GM21447 (cell line): ENCODE results near the gene DNAAF8.

ENCODE experiments used
- ATAC-seq: cut with Tn5 transposase; IDR thresholded peaks from one replicate; pipeline ENCODE4 v1.9.1; 2021; ENCODE audit not compliant: unreplicated experiment

The DNAAF8 gene

DNA sequence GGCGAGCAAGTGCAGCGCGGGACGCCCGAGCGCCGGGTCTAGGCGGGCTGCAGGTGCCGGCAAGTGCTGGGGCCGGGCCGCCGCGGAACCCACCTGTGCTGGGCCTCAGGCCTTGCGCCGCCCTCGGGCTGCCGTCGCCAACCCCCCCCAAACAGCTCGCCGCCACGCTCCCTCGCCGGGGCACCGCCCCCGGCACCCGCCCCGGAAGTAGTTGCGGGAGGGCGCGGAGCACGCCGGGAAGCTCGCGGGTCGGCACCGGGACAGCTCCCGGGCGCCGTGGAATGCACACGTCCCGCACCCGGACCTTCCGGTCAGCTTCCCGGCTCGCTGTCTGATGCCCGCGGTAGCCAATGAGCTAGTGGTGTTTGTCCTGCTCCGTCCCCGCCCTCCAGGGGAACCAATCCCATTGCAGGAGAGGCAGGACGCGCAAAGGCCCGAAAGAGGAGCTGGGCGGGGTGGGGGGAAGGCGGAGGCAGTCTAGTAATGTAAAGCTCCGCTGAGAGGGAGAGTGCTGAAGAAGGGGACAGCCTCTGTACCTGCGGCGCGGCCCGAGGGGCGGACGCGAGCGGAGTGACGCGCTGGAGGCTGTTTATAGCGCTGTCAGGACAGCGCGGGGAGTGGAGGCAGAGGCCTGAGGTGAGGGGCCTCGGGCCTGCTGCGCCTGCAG lies at the start of gene DNAAF8, which contains the start of gene ANKS3:
DNAAF8 (plus strand) TSS at position 475 of the 667 bp plus-strand sequence. CDS start 1,978 bp downstream, outside the sequence.
ANKS3 (minus strand) TSS at position 209 of the 667 bp plus-strand sequence. CDS start 4,122 bp downstream, outside the sequence.
- ATAC-seq: peak; percentile 70

DNA sequence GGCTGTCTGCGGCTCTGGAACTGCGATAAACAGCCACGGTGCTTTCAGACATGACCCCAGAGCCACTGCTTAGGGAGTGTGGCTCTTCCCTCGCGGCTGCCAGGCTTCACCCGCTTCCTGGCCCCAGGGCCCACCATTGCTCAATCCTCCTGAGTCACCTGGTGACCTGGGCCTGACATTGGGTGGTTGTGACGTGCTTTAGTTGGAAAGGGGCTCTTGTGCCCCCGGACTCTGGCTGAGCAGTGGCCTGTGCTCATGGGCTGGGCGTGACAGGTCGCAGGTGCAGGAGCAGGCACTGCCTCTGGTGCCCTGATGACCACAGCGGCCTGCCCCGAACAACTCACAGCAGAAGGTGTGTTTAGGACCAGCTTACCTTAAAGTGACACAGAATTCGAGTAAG lies 49.6 kb upstream of the DNAAF8 start:
- ATAC-seq: no peak

DNA sequence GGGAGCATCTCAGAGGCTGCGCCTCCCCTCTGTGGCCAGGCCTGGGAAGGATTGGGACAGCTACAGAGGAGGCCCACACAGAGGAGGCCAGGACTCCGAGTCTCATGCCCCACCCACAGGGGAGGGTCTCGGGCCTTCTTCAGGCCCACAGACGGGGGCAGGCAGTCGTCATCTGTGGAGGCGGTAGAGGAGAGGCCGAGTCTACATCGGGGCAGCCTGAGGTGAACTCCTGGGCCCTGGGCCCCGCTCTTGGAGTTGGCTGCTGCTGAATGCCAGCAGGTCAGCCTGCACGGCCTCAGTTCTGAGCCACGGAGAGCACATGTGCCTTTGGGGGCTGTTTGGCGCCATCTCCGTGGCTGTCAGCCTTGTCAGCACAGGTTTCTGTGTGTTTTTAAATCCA lies 49.0 kb upstream of the DNAAF8 start:
- ATAC-seq: no peak

DNA sequence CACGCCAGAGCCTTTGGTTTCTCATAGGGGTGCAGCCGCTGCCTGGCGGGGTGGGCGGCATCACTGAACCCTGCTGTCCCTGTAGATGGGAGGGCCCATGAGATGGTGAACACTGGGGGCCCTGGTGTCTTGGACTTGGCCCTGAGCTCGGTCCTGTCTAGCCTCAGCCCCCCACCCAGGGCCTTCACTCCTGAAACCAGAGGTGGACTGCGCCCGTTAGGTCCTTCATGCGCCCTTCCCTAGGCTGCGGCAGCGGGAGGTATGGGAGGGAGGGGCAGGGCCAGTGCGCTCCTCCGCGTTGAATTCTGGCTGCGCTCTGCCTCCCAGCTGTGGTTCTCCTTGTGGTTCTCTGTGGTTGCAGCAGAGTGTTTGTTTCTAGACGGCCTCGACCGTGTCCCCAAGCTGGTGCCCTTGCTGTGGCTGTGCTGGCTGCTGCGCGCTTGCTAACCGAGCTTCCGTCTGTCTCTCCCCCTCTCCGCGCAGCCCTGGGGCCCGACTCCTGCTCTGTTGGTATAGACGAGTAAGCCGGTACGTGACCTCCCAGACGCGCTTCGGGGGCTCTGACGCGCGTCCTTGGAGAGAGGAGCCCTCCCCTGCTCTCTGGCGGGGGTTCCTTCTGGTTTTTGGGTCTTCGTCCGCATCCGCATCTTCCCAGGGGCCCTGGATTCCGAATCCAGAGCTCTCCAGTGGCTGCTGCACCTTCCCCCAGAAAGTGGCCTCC lies 48.4 kb upstream of the DNAAF8 start:
- ATAC-seq: no peak

DNA sequence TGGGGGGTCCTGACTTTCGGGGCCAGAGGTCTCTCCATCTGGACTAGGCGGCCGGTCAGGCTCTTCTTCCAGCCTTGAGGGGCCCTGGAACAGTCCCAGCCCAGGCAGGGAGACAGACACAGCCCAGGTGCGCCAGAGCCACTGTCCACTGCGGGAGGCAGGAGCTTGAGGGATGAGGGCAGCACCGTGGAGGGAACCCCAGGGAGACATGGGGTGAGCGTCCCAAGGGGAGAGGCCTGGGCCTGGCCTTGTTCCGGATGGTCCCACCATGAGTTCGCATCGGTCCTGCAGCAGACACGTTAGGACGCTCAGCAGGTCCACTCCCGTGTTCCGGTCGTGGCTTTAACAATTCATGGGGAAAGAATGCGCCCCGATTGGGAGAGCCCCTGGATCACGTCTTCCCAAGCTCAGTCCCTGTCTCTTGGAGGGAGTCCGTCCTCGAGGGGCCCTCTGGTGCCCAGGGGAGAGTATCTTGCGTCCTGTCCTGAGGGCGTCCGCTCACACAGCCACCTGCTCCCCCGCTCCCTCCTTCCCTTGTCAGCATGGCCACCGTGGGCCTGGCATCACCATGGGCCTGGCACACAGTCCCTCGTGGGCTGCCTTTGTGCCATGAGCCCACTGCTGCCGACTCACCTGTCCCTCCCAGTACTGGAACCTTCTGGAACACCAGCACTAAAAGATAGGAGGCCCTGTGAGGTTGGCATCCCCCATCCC lies 47.7 kb upstream of the DNAAF8 start:
- ATAC-seq: no peak

DNA sequence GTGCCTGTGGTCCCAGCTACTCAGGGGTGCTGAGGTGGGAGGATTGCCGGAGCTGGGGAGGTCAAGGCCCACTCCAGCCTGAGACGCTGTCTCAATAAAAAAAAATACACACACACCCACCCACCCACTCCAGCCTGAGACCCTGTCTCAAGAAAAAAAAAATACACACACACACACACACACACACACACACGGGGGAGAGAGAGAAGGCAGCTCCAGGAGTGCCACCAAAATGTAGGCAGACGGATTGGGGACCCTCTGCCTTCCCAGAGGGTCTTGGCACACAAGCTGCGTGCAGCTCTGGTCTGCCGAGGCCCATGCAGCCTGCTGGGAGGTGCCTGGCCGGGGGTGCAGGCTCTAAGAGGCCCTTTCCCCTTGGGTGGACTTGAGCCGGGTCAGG lies 46.9 kb upstream of the DNAAF8 start:
- ATAC-seq: no peak

DNA sequence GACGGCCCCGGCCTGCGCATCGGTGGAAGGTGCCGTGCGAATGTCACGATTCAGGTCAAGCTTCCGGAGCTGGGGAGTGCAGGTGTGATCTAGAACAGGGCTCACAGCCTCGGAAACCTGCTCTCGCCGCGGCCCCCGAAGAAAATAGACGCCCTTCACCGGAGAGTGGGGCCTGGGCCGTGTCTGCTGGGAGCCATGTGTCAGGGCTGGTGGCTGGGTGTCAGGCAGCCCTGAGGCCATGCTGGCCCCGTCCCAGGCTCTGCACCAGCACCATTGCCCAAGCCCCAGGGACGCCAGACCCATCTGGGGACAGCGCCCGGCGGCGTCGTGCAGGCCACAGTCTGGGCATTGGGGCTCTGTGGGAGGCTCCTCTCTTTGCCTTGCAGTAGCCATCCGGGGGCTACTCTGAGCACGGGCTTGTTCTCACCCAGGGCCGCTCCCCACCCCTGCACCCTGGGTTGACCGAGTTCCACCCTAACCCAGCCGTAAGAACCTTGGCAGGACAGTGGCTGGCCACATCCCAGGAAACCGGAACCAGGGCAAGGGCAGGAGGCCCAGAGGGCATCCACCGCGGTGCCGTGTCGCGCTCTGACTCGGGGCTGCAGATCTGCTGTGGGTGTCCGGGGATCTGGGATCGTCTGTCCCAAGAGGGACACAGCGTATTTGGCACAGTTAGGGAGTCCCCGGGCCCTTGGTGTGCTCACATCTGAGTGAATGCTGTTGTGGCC lies 46.2 kb upstream of the DNAAF8 start:
- ATAC-seq: no peak

DNA sequence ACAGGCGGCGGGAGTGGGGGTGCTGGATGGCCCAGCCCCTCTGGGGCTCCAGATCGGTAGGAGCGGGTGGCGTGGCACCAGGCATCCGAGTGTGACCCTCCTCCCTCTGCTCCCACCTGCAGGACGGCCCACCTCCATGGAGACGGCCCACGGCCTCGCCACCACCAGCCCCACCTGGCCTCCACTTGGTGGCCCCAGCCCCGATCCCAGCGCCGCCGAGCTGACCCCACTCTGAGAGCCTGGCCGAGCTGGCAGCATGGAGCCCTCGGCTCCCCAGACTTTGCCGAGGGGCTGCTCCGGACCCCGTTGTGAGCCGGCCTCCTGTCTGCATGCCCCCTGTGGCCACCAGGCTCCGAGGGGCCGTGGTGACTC lies 45.7 kb upstream of the DNAAF8 start:
- ATAC-seq: no peak

DNA sequence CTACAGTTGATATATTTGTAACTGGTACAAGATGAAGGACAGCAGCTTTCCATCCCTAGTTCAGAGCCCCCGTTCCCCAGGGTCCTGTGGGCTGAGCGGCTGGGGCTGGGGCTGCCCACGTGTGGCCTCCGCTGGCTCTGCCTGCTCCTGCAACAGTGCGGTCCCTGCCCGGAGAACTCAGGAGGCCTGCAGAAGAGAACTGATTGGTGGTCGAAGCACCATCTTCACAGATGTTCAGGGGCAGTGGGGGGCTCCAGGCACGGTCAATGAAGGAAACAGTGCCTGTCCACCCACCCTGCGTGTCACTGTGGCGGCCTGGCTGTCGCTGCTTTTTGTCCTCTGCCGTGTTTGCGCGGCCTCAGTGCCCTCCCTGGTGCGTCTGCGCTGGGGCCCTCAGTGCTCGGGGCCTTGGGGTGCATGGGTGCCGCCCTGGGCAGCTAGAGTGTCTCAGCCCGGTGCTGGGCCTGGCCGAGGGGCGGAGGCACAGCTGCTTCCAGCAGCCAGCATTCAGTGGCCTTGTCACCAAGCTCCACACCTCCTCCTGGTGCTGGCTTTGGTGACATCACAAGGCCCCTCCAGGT lies 45.2 kb upstream of the DNAAF8 start:
- no peak for ATAC-seq

DNA sequence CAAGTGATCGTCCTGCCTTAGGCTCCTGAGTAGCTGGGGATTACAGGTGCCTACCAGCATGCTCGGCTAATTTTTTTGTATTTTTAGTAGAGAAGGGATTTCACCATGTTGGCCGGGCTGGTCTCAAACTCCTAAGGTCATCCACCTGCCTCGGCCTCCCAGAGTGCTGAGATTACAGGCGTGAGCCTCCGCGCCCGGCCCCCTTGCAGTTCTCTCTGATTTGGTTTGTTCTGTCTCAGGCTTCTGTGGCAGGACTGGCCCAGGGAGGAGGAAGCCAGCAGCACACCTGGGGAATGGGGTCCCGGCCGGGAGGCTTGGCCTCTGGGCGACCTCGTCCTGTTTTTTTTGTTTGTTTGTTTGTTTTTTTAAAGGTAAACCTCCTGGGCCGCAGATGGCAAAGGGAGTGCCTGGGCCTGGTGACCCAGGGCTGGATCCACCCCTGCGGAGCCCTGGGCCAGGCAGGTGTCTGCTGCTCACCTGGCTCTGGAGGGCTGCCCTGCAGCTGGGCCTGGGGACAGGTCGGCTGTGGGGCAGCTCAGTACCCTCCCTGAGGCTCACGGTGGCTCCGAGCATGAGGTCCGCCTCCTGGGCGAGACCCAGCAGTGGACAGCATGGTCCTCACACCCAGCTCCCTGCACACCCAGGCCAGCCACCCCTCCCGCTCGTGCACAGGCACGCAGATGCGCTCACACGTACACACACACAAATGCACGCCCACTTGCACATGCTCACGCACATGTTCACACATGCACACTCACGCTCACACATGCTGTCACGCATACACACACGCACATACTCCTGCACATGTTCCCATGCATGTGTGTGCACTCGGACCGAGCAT lies 44.3 kb upstream of the DNAAF8 start:
- no peak for ATAC-seq

DNA sequence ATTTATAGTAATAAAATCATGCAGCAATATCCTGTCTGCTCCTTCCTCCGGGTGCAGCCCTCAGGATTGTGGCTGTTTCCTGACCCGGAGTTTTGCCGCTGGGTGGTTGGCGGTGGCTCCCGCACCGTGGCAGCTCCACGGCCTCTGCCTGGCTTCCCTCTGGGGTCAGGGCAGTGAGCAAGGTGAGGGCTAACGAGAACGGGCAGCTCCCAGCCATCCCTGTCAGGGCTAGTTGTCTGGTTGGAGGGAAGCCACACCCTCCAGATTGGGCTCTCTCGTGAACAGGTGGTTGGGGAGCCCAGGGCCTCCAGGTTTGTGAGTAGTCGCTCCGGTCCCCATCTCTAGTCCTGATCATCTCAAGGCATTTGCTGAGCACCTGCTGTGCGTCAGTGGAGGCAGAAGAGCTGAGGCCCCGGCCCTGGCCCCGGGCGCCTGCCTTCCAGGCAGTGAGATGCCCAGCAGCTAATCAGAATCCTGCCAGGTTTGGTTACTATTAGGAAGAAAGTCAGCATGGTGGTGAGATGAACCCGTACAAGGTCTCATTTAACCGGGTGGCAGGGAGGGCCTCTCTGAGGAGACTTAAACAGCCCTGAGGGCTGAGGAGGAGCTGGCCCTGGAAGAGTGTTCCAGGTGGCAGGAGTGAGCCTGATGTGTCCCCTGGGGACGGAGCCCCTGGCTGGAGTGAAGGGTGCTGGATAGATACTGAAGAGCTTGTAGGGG lies 43.2 kb upstream of the DNAAF8 start:
- no peak for ATAC-seq

DNA sequence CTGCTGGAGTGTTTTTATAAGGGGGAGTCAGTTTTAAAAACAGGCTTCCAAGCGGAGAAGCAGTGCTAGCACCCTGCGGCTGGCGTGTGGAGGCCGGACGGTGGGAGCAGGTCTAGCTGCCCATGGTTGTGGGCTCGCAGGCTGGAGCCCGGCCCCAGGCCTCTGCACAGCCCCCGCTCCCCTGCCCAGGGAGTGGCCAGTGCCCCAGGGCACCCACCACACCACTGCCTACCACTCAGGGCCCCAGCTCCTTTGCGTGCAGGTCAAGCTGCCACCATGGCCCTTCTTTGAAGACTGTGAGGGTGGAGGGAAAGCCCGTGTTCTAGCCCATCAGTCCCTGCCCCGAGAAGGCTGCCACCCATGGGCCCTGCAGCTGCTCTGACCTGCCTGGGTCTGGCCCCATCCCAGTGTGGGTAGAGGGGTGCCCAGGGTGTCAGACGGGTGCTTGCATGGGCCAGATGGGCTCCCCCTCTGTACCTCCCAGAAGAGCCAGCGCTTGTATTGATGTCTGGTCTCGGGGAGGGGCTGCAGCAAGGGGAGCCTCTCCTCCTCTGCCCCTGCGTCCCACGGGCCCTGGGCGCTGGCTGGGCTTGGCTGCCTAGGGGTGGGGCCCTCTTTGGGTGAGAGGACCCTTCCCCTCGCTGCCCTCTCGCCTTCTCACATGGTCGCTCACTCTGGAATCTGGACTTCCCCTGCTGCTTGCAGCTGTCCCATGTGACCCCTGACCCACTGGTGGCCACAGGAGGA lies 42.5 kb upstream of the DNAAF8 start:
- no peak for ATAC-seq

DNA sequence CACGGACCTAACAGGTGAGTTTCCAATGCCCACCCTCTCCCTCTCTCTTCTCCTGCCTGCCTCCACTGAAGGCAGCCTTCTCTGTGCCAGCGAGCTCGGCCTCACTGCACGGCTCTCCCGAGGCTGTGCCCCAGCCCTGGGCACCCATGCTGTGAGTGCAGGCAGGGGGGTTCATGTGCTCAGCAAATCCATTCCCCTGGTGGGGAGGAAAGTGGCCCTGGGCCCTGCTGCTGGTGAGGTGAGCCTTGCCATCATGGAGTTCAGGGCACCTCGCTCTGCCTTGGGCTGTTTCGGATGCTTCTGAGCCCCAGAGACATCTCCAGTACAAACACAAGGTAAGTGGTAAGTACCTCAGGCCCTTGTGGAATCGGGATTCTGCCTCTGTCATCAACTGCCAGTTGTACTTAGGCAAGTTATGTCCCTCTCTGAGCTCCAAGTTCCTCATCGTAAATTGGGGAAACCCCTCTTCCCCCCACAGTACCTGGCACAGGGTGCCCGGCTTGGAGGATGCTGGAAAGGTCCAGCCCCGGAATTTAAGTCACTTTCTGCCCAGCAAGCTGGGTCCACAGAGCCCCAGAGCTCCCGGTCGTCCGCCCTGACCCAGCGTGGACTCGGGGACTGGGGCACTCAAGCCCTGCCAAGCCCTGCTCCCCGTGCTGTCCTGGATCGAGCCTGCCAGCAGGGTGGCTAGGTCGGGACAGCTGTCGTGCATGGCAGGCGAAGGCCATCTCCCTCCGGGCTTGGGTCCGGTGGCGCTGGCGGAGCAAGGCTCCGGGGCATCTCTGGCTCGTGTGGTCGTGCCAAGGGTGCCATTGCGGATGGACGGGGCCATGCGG lies 41.7 kb upstream of the DNAAF8 start:
- ATAC-seq: peak; percentile 17

DNA sequence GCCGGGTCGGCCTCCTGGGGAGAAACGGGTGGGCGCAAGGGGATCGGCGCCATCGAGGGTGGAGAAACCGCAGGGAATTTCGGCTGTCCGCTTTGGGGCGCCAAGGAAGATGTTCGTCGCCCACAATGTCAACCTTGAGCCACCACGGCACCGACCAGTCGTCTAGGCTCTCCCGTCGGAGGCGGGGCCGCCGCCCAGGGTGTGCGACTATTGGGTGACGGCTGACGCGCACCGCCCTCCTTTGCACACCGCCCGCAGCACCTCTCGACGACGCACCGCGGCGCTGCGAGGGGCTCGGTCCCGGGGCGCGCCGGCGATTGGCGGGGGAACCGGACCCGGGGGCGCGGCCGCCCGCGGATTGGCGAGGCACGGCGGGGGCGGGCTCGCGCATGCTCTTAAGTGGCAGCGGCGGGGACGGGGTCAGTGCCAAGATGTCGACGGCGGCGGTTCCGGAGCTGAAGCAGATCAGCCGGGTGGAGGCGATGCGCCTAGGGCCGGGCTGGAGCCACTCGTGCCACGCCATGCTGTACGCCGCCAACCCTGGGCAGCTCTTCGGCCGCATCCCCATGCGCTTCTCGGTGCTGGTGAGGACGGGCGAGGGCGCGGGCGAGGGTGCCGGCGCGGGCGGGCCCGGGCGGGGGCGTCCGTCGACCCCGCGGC lies 40.9 kb upstream of the DNAAF8 start, which contains the start of gene NUDT16L1:
NUDT16L1 (plus strand) TSS at position 267 of the 660 bp plus-strand sequence; CDS start at position 432, 165 bp downstream.
- ATAC-seq: peak; percentile 90

DNA sequence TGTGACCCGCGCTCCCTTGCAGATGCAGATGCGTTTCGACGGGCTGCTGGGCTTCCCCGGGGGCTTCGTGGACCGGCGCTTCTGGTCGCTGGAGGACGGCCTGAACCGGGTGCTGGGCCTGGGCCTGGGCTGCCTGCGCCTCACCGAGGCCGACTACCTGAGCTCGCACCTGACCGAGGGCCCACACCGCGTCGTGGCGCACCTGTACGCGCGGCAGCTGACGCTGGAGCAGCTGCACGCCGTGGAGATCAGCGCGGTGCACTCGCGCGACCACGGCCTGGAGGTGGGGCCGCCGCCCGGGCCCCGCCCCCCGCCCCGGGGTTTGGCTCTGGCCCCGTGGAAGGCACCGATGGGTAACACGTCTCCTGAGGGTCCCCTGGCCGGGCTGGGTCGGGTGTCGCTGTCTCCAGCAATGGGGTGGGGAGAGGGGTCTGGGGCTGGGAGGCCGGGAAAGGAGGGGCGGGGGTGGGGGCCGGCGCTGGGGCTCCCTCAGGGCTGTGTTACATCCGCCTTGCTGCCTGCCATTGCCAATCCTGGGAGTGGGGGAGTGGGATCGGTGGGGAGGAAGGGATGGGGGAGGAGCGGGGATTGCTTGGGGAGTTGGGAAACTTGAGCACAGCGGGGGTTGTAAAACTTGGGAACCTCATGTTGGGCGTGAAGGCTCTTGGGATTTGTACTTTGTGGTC lies 40.2 kb upstream of the DNAAF8 start:
- ATAC-seq: no peak

DNA sequence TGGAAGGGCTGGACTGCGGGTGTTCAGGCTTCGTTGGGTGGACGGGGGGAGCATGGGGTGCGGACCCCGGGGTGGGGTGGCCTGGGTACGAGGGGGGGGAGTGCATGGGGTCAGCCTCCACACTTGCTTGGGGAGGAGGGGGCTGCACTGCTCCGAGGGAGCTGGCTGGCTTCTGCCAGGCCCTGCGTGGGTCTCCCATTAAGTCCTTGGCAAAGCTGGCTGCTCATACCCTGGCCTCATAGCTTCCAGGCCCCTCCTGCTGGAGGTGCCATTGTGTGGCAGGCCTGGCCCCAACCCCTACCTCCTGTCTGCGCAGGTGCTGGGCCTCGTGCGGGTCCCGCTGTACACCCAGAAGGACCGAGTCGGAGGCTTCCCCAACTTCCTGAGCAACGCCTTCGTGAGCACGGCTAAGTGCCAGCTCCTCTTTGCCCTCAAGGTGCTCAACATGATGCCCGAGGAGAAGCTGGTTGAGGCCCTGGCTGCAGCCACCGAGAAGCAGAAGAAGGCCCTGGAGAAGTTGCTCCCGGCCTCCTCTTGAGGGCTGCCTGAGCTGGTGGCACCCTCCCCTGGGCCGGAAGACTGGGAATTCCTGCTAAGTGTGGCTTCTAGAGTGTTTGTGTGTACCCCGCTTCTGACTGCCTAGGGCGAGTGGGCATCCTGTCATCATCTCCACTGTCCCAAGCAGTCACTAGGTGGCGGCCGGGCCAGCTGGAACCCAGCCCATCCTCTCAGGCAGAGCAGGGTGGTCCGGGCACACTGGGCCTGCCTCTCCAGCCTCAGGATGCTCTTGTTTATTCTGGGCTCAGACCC lies 39.5 kb upstream of the DNAAF8 start:
- no peak for ATAC-seq
